Fibroblast of mammary gland (primary cell): ENCODE measurements around the gene CALU.
A peak's percentile ranks its signal among the peaks of the same experiment; 100 is the strongest.

Source experiments
- DNase-seq: peaks from one replicate; pipeline ENCODE4 v3.0.0-alpha.2; 2010; ENCODE audit warnings: low read depth
- H3K4me3 ChIP-seq: 2 replicates; pipeline ENCODE4 v1.5.1; 2011; ENCODE audit warnings: low read depth, mild to moderate bottlenecking, low read length, moderate library complexity; ENCODE audit not compliant: control insufficient read depth
- TF ChIP-seq, protein P1 (sequence below): conservative IDR thresholded peaks from 2 replicates; pipeline ENCODE4 v1.5.1; 2011; ENCODE audit warnings: low read depth, low read length, inconsistent platforms; ENCODE audit not compliant: control insufficient read depth, insufficient read depth

The CALU gene

DNA sequence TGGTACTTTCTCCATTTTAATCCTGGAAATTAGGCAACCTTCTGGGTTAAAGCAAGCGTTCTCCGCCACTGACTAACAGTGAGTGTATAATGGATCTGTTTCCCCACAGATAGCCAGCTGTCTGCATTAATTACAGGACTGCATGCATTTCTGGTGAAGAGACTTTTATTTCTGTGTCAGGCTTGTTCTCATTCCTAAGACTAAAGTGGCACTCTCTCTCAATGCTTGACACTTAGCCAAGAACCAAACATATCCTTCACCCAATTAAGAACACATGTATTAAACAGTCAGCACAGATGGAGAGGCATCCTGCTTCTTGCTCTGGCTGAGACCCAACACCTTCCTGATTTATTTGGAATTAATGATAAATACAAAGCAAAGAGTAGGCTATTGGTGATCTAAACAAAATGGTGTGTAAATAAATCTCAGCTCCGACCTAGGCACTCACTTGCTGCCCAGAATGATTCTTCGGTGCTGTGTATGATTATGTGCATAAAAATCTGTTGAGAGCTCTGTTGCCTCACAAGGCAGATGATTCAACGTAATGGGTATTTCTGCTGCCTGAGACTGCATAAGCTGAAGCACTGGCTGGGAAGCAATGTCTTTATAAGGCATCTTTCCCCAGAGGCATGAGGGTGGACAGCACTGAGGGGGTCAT, 16.8 kb downstream of the CALU start:
- no peak overlapping the region for H3K4me3 ChIP-seq
- peak; percentile 98 for DNase-seq
- TF ChIP-seq, protein P1, sequence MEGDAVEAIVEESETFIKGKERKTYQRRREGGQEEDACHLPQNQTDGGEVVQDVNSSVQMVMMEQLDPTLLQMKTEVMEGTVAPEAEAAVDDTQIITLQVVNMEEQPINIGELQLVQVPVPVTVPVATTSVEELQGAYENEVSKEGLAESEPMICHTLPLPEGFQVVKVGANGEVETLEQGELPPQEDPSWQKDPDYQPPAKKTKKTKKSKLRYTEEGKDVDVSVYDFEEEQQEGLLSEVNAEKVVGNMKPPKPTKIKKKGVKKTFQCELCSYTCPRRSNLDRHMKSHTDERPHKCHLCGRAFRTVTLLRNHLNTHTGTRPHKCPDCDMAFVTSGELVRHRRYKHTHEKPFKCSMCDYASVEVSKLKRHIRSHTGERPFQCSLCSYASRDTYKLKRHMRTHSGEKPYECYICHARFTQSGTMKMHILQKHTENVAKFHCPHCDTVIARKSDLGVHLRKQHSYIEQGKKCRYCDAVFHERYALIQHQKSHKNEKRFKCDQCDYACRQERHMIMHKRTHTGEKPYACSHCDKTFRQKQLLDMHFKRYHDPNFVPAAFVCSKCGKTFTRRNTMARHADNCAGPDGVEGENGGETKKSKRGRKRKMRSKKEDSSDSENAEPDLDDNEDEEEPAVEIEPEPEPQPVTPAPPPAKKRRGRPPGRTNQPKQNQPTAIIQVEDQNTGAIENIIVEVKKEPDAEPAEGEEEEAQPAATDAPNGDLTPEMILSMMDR = no peak

DNA sequence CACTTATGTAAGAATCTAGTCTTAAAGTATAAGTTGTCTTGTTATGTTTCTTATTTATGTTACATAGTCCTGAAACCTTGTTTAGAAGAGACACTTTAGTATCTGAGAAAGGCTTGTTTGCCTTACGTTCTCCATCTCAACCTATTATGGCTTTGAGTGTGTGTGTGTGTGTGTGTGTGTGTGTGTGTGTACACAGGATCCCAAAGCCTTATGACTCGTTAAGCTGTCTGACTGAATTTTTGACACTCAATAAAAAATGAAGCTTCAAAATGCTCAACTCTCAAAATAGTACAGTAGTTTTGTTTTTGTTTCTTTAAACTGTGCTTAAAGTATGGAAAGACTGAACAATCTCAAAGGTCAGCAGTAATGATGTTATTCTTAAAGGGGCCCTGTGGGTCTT, 18.0 kb downstream of the CALU start:
- H3K4me3 ChIP-seq = no peak overlapping the region
- no peak for DNase-seq
- TF ChIP-seq, protein P1 = no peak

DNA sequence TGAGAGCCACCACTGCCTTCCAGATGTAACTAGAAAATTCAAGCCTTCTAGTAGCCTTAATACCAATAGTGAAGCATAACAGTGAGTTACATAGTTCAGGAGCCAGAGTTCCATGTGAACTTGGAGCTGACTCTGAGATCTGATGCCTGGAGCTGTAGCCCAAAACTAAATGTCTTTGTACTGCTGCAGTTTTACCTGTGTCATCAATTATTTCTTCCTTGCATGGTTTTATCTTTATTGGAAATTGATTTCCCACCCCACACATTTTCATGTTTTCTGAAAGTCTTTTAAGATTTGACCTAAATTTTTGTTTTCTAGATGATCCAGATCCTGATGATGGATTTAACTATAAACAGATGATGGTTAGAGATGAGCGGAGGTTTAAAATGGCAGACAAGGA, 19.4 kb downstream of the CALU start:
- H3K4me3 ChIP-seq = no peak overlapping the region
- TF ChIP-seq, protein P1 = no peak
- no peak for DNase-seq

DNA sequence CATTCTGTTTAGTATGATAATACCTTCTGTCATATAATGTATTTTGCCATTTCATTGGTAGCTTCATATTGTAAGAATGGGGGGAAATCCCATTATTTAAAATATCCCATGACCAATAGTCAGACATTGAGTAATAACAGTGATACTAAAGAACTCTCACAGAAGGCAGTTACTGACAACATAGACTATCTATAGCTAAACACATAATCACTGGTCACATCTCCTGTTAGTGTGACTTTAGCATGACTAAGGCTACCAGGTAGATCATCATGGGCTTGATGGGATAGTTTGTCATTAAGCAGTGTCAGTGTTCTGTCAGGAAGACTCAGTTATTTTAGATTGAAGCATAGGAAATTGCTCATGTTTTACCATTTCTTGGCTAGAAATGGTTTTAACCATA, 20.1 kb downstream of the CALU start:
- DNase-seq = no peak
- TF ChIP-seq, protein P1 = no peak
- H3K4me3 ChIP-seq = no peak overlapping the region

DNA sequence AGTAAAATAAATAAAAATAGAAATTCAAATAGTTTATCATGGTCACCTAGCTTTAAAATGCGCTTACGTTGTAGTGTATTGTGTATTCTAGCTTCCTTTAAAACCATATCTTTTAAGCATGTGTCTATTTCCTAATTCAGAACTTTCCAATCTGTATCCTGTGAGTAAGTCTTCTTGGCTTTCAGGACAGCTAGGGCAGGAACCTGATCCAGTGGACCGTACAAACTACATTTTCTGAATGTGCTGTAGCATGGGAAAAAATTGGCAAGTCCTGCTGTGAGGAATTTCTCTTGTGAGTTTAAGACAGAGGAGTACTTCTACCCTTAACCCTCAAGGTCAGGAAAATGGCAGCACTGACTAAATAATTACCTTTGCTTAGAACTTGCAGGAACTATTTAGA, 24.4 kb downstream of the CALU start:
- no peak for DNase-seq
- TF ChIP-seq, protein P1 = no peak
- no peak overlapping the region for H3K4me3 ChIP-seq

DNA sequence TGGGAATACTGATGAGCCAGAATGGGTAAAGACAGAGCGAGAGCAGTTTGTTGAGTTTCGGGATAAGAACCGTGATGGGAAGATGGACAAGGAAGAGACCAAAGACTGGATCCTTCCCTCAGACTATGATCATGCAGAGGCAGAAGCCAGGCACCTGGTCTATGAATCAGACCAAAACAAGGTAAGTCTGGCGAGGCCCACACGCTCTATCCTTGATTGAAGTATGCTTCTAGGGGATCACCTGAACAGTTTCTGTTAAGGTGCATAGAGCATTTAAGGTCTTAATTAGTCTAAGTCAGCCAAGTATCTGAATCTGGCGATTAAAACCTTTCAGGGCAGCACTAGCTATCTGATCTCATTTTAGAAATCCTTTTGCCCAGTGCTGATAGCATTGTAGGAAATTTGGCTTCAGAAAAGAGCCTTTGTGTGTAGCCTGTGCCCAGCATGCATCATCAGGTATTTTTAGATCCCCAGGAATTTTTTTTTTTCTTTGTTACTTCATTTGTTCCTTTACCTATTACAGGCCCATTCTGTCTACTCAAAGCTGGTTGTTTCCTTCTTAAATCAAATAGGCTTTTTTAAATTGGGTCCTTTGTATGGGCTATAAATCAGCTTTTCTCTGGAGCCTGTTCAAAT, 28.4 kb downstream of the CALU start:
- TF ChIP-seq, protein P1 = no peak
- no peak for DNase-seq
- H3K4me3 ChIP-seq = no peak overlapping the region
